Measurements from ENCODE around the gene CACNB2.

DNA sequence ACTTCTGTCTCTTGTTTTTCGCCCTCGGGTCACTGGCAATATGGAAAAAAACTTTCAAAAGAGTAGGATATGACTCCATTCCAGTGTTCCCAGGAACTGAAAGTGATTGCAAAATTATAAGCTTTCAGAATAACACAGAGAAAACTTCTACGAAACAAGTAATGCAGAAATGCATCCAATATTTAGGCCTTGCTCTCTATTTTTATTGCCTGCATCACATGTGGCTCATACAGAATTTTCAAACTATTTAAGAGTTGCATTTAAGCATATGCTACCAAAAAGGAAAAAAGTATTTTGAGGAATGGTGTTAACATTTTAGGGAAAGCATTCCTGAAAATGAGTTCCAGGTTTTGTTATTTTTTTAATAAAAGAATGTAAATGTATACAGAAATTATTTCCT, 228.0 kb downstream of the CACNB2 start:
- no peak for TF ChIP-seq EZH2 (IDR thresholded peaks at IDR 0.05; ENCODE audit: low read depth)
- TF ChIP-seq, protein P1, sequence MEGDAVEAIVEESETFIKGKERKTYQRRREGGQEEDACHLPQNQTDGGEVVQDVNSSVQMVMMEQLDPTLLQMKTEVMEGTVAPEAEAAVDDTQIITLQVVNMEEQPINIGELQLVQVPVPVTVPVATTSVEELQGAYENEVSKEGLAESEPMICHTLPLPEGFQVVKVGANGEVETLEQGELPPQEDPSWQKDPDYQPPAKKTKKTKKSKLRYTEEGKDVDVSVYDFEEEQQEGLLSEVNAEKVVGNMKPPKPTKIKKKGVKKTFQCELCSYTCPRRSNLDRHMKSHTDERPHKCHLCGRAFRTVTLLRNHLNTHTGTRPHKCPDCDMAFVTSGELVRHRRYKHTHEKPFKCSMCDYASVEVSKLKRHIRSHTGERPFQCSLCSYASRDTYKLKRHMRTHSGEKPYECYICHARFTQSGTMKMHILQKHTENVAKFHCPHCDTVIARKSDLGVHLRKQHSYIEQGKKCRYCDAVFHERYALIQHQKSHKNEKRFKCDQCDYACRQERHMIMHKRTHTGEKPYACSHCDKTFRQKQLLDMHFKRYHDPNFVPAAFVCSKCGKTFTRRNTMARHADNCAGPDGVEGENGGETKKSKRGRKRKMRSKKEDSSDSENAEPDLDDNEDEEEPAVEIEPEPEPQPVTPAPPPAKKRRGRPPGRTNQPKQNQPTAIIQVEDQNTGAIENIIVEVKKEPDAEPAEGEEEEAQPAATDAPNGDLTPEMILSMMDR (conservative IDR thresholded peaks at IDR 0.05): no peak
